HG02623 (cell line): ENCODE measurements around the gene TTLL3.
"Not testable (repeated sequence)": the region's sequence is repeated elsewhere in the genome, so short reads cannot be mapped to it uniquely, and the experiment has no call there.

Experiments
- ATAC-seq: cut with Tn5 transposase; IDR thresholded peaks from one replicate; pipeline ENCODE4 v1.9.1; 2021; ENCODE audit warnings: moderate library complexity; ENCODE audit not compliant: unreplicated experiment

Gene TTLL3, protein sequence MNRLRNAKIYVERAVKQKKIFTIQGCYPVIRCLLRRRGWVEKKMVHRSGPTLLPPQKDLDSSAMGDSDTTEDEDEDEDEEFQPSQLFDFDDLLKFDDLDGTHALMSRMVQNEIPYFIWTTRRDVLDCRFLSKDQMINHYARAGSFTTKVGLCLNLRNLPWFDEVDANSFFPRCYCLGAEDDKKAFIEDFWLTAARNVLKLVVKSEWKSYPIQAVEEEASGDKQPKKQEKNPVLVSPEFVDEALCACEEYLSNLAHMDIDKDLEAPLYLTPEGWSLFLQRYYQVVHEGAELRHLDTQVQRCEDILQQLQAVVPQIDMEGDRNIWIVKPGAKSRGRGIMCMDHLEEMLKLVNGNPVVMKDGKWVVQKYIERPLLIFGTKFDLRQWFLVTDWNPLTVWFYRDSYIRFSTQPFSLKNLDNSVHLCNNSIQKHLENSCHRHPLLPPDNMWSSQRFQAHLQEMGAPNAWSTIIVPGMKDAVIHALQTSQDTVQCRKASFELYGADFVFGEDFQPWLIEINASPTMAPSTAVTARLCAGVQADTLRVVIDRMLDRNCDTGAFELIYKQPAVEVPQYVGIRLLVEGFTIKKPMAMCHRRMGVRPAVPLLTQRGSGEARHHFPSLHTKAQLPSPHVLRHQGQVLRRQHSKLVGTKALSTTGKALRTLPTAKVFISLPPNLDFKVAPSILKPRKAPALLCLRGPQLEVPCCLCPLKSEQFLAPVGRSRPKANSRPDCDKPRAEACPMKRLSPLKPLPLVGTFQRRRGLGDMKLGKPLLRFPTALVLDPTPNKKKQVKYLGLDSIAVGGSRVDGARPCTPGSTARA

DNA sequence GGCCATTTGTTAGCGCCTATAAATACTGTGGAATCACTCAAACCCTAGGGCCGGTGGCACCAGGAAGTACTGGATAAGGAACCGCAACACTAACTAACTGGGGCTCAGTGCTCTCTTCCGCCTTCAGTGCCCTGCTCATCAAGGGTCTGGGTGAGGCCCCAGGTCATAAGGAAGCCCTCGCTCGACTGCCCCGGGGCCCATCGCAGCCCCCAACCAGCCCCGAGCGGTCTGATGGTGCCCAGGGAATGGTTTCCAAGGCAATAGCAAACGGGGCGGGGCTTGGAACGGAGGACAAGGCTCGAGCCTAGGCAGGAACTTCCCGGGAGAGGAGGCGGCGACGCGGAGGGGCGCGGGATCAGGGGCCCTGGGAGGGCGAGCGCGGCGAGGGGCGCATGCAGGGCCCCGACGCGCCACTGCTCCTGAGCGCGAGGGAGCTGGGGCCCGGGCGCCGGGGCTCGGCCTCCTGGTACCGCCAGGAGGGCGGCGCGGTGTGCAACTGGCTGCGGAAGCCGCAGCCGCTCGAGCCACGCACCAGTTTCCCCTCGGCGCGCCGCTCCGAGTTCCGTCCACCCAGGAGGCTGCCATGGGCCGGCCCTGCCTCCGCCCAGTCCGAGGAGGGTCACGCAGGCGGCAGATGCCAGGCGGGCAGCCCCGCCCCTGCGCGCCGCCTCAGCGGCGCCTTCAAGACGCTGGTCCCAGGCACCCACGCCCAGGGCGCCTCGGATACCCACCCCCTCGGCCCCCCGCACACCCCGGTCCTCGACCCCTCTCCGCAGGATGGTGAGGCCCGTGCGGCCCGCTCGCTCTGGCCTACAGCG lies at the start of gene TTLL3:
TTLL3 (plus strand) TSS at position 648 of the 818 bp plus-strand sequence. CDS start 400 bp downstream, outside the sequence.
- ATAC-seq, result no peak

GRCh38 chr3:9760779-9761505 lies 49.1 kb upstream of the TTLL3 start:
- ATAC-seq, result no peak

DNA sequence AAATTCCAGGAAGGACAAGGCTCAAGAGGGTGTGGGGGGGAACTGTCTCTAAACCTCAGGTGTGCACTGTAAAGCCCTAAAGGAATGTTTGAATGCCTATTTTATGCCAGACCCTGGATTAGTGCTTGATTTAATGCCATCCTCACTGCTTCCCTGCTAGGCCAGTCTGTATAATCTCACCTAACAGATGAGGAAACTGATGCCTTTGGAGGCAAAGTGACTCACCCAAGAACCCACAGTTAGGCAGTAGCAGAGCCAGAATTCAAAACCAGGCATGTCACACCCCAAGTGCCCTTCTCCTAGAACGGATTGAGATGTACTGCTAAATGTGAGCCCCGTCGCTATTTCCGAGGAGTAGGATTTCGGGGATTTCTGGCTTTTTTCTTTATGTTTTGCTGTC lies 48.1 kb upstream of the TTLL3 start:
- no peak for ATAC-seq

GRCh38 chr3:9762871-9763270 lies 47.2 kb upstream of the TTLL3 start:
- ATAC-seq, result no peak

- no peak for ATAC-seq
Measured at GRCh38 chr3:9765865-9766264, 44.2 kb upstream of the TTLL3 start.

- ATAC-seq, result no peak
Measured at GRCh38 chr3:9767418-9767817, 42.6 kb upstream of the TTLL3 start.

DNA sequence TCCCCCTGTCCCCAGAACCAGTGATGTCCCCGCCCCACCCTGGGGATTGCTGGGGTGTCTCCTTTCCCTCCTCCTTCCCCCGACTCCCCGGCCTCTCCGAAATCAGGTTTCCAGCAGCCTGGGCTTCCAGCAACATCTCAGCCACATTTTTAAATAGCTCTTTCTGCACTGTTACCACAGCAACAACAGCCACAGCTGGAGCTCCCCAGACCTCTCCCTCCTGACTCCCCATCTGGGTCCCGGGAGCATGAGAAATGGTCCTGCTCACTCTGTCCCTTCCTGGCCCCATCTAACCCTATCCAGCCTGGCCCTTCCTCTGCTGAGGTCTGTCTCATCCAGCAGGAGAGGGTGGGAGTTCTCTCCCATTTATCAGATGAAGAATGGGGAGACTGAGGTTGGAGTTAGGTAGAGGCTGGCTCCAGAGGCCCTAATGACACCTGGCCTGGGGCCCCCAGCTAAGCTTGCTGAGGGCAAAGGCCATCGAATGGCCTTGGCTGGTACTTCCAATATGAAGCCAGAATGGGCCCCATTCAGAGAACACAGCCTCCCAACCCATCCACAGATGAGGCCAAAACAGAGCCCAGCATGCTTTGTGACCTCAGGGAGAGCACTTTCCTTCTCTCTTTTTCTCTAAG lies 41.8 kb upstream of the TTLL3 start:
- no peak for ATAC-seq

DNA sequence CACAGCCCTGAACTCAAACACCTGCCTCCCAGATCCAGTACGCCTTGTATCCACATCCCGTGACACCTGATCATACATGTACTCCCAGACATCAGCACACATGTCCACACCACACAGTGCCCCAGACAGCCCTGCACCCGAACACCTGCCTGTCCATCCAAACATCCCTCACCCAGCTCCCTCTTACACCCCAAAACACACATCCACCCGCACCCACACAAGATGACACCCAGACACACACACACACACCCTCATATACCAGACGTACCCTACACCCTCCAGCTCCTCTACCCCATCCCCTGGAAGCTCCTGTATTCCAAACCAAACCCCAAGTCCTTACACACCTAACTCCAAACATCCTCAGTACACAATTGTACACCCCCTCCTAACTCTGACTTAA lies 41.0 kb upstream of the TTLL3 start:
- ATAC-seq, result no peak

GRCh38 chr3:9769426-9770275 lies 40.4 kb upstream of the TTLL3 start, which contains the start of gene CAMK1:
Gene CAMK1, minus strand, starts transcription at chr3:9769947. Its CDS starts 2,198 bp downstream, at chr3:9767749.
- peak; percentile 52 for ATAC-seq

DNA sequence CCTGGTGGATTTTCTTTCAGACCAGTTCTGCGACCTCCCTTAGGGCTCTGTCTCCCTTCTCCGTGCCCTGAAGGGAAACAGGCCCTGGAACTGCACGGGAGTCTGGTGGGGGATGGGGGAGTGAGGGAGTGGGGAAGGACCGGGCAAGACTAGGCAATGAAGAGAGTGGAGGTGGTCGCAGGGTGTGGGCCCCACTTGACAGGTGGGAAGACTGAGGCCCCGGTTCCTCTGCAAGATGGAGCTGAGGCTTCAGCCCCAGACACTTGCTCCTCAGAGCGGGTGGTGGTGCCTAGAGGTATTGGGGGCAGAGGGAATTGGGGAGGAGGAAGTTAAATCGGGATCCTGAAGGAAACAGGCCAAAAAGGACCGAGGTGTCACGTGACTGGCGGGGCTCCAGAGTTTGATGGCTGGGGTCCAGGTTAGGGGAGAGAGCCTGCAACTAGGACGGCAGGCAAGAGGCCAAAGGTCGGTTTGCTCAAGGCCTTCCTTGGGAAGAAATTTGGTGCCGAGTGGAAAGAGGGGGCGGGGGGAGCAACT lies 39.7 kb upstream of the TTLL3 start:
- ATAC-seq, result no peak

DNA sequence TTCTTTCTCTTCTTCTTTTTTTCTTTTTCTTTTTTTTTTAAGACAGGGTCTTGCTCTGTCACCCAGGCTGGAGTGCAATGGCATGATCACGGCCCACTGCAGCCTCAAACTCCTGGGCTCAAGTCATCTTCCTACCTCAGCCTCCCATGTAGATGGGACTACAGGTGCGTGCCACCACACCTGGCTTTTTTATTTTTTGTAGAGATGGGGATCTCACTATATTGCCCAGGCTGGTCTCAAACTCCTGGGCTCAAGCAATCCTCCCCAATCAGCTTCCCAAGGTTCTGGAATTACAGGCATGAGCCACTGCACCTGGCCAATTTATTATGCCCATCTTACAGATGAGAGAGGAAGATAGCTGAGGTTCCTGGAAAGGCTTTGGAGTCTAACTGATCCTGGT lies 39.1 kb upstream of the TTLL3 start:
- ATAC-seq, result not testable (repeated sequence)

DNA sequence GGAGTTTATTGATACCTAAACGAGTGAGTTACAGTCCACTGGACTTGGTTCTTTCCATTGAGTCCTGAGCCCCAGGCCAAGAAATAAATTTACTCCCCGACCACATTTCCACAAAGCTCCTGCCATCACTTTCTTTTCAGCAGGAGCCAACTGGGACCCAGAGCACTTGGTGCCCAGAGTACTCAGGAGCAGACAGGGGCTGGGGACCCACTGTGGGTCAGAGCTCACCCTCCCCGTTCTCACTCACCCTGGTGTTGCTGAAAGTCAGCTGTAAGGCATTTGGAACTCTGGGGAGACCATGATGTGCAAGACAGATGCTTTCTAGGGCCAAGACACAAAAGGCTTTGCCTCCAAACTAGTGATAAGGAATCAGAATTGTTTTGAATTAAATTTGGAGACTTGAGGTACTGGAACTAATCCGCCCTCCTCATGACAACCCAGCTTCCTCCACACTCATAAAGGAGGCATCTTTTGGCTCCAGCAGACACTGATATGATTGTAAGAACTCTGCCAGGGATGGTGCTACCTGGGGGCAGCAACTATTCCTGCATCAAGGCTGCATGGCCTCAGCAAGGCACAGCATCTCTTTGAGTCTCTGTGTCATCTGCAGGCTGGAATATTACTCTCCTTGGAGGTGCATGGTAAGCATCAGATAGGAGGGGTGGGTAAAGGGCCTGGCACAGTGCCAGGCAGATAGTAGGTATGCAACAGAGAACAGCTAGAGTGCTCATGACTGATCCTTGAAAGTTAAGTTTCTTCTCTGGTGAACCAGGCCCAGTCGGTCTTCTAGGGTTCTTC lies 33.0 kb upstream of the TTLL3 start:
- no peak for ATAC-seq

- no peak for ATAC-seq
Measured at GRCh38 chr3:9777694-9778021, 32.4 kb upstream of the TTLL3 start.

- ATAC-seq, result no peak
Measured at GRCh38 chr3:9778143-9779074, 31.7 kb upstream of the TTLL3 start.

- no peak for ATAC-seq
Measured at GRCh38 chr3:9779075-9779593, 30.9 kb upstream of the TTLL3 start.

GRCh38 chr3:9779721-9780457 lies 30.2 kb upstream of the TTLL3 start:
- peak; percentile 54 for ATAC-seq
